Esophagus squamous epithelium (tissue), 5 donors: ENCODE data around the gene SH3RF1. TPM values are rescaled to one million over a fixed set of nuclear protein-coding genes. Genes with fewer than 3 reads are reported as not detected.
A peak's percentile ranks its signal among the peaks of the same experiment; 100 is the strongest.

Experiments used
- DNase-seq: peaks from one replicate; lab custom pipeline; 2025; lab: John Stamatoyannopoulos, UW
- H3K27ac ChIP-seq, 4 donors: fragments of 200-600 bp; sonication (generic); one replicate each; pipeline ENCODE4 v1.5.1; 2016 to 2019; ENCODE audit warnings: mild to moderate bottlenecking in 1 of 4
- H3K27me3 ChIP-seq, 4 donors: fragments of 200-600 bp; sonication (generic); 1 replicate in 3 of 4; 2 replicates in 1 of 4; pipeline versions ENCODE4 v1.5.1 to v1.6.0; 2017 to 2021; ENCODE audit warnings: antibody characterized with exemption in 1 of 4
- H3K36me3 ChIP-seq, 3 donors: fragments of 200-600 bp; sonication (generic); one replicate each; pipeline ENCODE4 v1.5.1; 2016 to 2019
- H3K4me1 ChIP-seq, 3 donors: fragments of 200-600 bp; sonication (generic); one replicate each; pipeline ENCODE4 v1.5.1; 2017 to 2019
- H3K4me3 ChIP-seq, 4 donors: fragments of 200-600 bp; sonication (generic); 1 replicate in 3 of 4; 2 replicates in 1 of 4; pipeline ENCODE4 v1.5.1; 2016 to 2019; ENCODE audit warnings: mild to moderate bottlenecking in 2 of 4, moderate library complexity in 1 of 4
- H3K9me3 ChIP-seq, 3 donors: fragments of 200-600 bp; sonication (generic); one replicate each; pipeline ENCODE4 v1.5.1; 2016 to 2019
- POLR2A ChIP-seq, 4 donors: fragments of 450-650 bp; IDR thresholded peaks; one replicate each; pipeline ENCODE4 v1.6.1; 2017; ENCODE audit warnings: antibody characterized with exemption in 4 of 4, mild to moderate bottlenecking in 4 of 4, moderate library complexity in 3 of 4
- WGBS, 2 donors: methylation state at CpG; one replicate each; pipeline ENCODE4 v1.1.5; 2018; 5-methylcytosine and 5-hydroxymethylcytosine counted together
- intact Hi-C: fragments of 100-400 bp; cut with DNase I; formaldehyde crosslinking; loops from one replicate; pipeline ENCODE4 v1.15.0; 2022
- total RNA-seq, 4 donors: library from RNA; depleted of rRNA; stranded (reverse); fragments of >200 nt; gene quantifications; one replicate each; pipeline ENCODE4 v1.1.0, GENCODE V29; 2016
- TF ChIP-seq, protein P1 (sequence below), 6 experiments: fragments of 450-650 bp in 4 of 6; fragments of 200-600 bp in 2 of 6; sonication (generic) in 2 of 6; IDR thresholded peaks; one replicate each; pipeline ENCODE4 v1.5.1; 2016 to 2019; ENCODE audit warnings: antibody characterized with exemption in 6 of 6, mild to moderate bottlenecking in 4 of 6, moderate library complexity in 4 of 6
- donor health status: DM: yes; HTN: yes; CAD: no.

The SH3RF1 gene
- total RNA-seq, 4 donors from 2014 or later = 3.9 to 9.3 (median 5.7) TPM

DNA sequence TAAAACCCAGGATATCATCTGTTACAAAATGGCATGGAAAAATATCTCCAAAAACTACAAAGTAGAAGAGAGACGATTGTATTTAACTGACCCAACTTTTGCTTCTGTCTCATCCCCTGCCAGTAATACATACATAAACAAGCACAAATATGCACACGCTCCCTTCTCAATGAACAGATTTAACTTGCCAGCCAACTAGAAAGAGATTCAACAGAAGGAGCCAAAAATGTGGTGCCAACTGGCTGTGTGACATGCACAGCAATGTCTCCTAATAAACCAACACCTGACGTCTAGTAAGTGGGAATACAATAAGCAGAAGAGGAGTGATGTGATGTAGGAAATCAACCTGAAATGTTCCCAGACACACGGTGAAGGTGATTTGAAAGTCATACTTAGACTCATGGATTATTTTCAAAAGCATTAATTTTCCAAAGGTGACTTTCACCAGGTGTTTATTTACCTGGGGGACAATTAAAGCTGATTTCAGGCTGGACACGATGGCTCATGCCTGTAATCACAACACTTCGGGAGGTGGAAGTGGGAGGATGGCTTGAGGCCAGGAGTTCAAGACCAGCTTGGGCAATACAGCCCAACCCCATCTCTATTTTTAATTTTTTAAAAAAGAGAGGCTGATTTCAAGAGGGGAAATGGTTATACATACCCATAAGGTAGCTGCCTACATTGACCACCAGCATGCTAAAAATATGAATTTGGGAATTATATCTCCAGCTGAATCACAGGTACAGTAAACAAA, 33.7 kb downstream of the SH3RF1 start:
- Histone ChIP-seq H3K4me1 (peaks cover 17 to 77% (median 17%) of the 10 kb centered on the region in 3 donors), H3K36me3 (no peaks in the 10 kb centered on the region), H3K27ac (peak overlapping the region in 2 of 4 donors; percentile 10 to 30), H3K9me3 (no peaks in the 10 kb centered on the region), H3K4me3 (no peak overlapping the region), H3K27me3 (no peaks in the 10 kb centered on the region)
- intact Hi-C loops = no loop called here
- 23 to 29% methylated on average over 6 of the region's 6 CpGs for WGBS, 2 donors
- no peak for DNase-seq
- TF ChIP-seq, protein P1, sequence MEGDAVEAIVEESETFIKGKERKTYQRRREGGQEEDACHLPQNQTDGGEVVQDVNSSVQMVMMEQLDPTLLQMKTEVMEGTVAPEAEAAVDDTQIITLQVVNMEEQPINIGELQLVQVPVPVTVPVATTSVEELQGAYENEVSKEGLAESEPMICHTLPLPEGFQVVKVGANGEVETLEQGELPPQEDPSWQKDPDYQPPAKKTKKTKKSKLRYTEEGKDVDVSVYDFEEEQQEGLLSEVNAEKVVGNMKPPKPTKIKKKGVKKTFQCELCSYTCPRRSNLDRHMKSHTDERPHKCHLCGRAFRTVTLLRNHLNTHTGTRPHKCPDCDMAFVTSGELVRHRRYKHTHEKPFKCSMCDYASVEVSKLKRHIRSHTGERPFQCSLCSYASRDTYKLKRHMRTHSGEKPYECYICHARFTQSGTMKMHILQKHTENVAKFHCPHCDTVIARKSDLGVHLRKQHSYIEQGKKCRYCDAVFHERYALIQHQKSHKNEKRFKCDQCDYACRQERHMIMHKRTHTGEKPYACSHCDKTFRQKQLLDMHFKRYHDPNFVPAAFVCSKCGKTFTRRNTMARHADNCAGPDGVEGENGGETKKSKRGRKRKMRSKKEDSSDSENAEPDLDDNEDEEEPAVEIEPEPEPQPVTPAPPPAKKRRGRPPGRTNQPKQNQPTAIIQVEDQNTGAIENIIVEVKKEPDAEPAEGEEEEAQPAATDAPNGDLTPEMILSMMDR (IDR thresholded peaks at IDR 0.05) = no peak
- no peak for TF ChIP-seq POLR2A (IDR thresholded peaks at IDR 0.05)

DNA sequence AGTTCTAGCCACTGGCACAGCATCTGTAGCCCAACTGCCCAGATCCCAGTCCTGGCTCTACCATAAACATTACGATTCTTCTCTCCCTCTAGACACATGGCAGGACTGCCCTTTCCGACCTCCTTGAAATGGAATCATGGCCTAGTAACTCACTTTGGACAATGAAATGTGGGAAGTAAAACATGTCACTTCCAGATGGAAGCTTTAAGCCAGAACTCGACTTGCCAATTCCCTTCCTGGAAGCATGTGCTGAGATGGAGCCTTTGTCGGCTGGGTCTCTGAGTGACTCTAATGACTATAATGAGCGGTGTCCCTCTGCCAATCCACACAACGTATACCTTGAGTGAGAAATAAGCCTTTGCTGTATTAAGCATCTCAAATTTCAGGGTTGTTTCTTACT, 34.7 kb downstream of the SH3RF1 start:
- Histone ChIP-seq H3K27me3 (no peaks in the 10 kb centered on the region), H3K4me3 (no peak overlapping the region), H3K36me3 (no peaks in the 10 kb centered on the region), H3K9me3 (no peaks in the 10 kb centered on the region), H3K27ac (no peak overlapping the region), H3K4me1 (peaks cover 17 to 84% (median 17%) of the 10 kb centered on the region in 3 donors)
- 77 to 85% methylated on average over 5 to 6 of the region's 6 CpGs for WGBS, 2 donors
- no peak for DNase-seq
- no peak for TF ChIP-seq POLR2A (IDR thresholded peaks at IDR 0.05)
- TF ChIP-seq, protein P1 (IDR thresholded peaks at IDR 0.05) = no peak
- intact Hi-C loops = no loop called here

DNA sequence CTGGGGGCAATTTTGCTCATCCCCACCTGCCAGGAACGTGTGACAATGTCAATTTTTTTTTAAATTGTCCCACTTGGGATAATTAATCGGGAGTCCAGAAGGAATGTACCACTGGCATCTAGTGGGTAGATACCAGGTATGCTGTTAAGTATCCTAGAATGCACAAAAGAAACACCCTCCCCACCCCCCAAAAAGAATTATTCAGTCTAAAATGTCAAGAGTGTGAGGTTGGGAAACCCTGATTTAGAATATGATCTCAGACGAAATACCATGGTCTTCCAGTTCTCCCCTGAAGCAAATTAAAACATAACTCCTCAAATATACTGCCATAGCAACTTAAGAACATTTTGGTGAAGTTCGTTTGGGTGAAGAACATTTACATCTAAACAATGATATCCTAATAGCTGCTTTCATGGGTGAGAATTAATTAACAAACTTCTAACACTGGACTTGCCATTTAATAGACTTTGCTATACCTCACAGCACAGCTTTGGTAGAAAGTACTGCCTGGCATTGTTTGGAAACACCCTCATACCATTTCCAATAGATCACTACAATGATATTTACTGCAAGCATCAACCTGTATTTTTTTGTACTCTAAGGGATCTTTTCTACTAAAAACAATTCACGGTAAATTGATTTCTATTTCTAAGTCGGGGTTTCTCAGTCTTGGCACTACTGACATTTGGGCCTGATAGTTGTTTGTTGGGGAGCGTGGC, 36.5 kb downstream of the SH3RF1 start:
- H3K9me3 ChIP-seq = no peaks in the 10 kb centered on the region
- intact Hi-C loops = no loop called here
- WGBS, 2 donors = 29 to 54% methylated on average over 7 of the region's 7 CpGs
- H3K36me3 ChIP-seq = no peaks in the 10 kb centered on the region
- H3K4me1 ChIP-seq = peaks cover 17 to 83% (median 21%) of the 10 kb centered on the region in 3 donors
- H3K27ac ChIP-seq = peak overlapping the region in 1 of 4 donors; percentile 26
- no peaks in the 10 kb centered on the region for H3K27me3 ChIP-seq
- H3K4me3 ChIP-seq = no peak overlapping the region
- TF ChIP-seq, protein P1 (IDR thresholded peaks at IDR 0.05) = no peak
- DNase-seq = no peak

DNA sequence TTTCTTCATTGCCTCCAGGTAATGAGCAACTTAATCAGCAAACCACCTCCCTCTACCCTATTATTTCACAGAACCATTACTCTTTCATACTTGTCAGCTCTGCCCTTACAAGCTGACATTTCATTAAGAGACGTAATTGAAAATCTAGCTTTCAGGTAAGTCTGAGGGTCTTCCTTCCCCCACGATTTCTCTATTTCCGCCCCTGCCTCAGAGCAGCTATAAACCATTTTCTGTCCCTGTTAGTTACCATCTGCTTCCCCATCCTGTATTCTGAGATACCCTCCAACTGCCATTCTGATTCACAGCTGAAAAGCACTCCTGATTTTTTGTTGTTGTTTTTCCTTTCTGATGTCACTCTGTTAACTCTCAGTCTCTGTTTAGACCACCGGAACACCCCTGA, 37.1 kb downstream of the SH3RF1 start:
- intact Hi-C loops = no loop called here
- H3K4me1 ChIP-seq = peaks cover 15 to 79% (median 17%) of the 10 kb centered on the region in 3 donors

More for the DNA sequence above, 37.1 kb downstream of the SH3RF1 start:
- no peak for TF ChIP-seq POLR2A (IDR thresholded peaks at IDR 0.05)
- TF ChIP-seq, protein P1 (IDR thresholded peaks at IDR 0.05) = no peak
- Histone ChIP-seq H3K36me3 (no peaks in the 10 kb centered on the region), H3K27ac (no peak overlapping the region), H3K4me3 (no peak overlapping the region), H3K27me3 (no peaks in the 10 kb centered on the region), H3K9me3 (no peaks in the 10 kb centered on the region)
- WGBS, 2 donors = 69 to 77% methylated on average over 4 of the region's 4 CpGs
- DNase-seq = no peak
